ENCODE results near the gene RHBDL3.

The RHBDL3 gene

GRCh38 chr17:32356750-32357149 lies 91.1 kb downstream of the RHBDL3 start:
- no peak for DNase-seq (ENCODE audit: low read depth in 2 of 2)

- no peak for DNase-seq (ENCODE audit: low read depth in 2 of 2)
These were observed 92.0 kb downstream of the RHBDL3 start for GRCh38 chr17:32357615-32358014.

- DNase-seq (ENCODE audit: low read depth in 2 of 2), result no peak
These were observed 95.6 kb downstream of the RHBDL3 start for GRCh38 chr17:32361270-32361669.

- no peak for DNase-seq (ENCODE audit: low read depth in 2 of 2)
These were observed 104.8 kb downstream of the RHBDL3 start for GRCh38 chr17:32370426-32370825.

All from stimulated activated CD4-positive, alpha-beta T cell treated with anti-CD3 and anti-CD28 coated beads, Interleukin-1b, Interleukin-23, amount 100 ng/mL, for 1 hour (primary cell).